Tibial artery (tissue), 4 donors: Measurements from ENCODE around the gene CUX1.

ENCODE experiments used
- DNase-seq, 2 donors: peaks; one replicate each; pipeline ENCODE4 v3.0.0-alpha.2; 2019
- H3K27ac ChIP-seq, 2 donors: fragments of 200-600 bp; sonication (generic) in 1 of 2; 1 replicate in 1 of 2; 2 replicates in 1 of 2; pipeline ENCODE4 v1.5.1; 2018 to 2019; ENCODE audit warnings: mild to moderate bottlenecking in 1 of 2
- H3K27me3 ChIP-seq, 2 donors: fragments of 200-600 bp; sonication (generic) in 1 of 2; one replicate each; pipeline versions ENCODE4 v1.5.1 to v1.6.0; 2016 to 2019
- H3K36me3 ChIP-seq, 3 donors: fragments of 200-600 bp; sonication (generic) in 2 of 3; one replicate each; pipeline ENCODE4 v1.5.1; 2016 to 2019; ENCODE audit warnings: mild to moderate bottlenecking in 2 of 3
- H3K4me1 ChIP-seq, 4 donors: fragments of 200-600 bp; sonication (generic) in 2 of 4; 1 replicate in 3 of 4; 2 replicates in 1 of 4; pipeline ENCODE4 v1.5.1; 2016 to 2019
- H3K4me3 ChIP-seq, 2 donors: fragments of 200-600 bp; sonication (generic) in 1 of 2; 1 replicate in 1 of 2; 2 replicates in 1 of 2; pipeline ENCODE4 v1.5.1; 2018 to 2019; ENCODE audit warnings: mild to moderate bottlenecking in 2 of 2
- H3K9me3 ChIP-seq, 3 donors: fragments of 200-600 bp; sonication (generic) in 1 of 3; one replicate each; pipeline ENCODE4 v1.5.1; 2016 to 2019
- intact Hi-C: fragments of 100-400 bp; cut with DNase I; formaldehyde crosslinking; loops from one replicate; pipeline ENCODE4 v1.15.0; 2023; ENCODE audit warnings: low total_unique reads
- TF ChIP-seq, protein P1 (sequence below), 2 experiments: fragments of 200-600 bp in 1 of 2; fragments of 450-650 bp in 1 of 2; IDR thresholded peaks; one replicate each; pipeline ENCODE4 v1.5.1; 2017 to 2019; ENCODE audit warnings: antibody characterized with exemption in 2 of 2, mild to moderate bottlenecking in 1 of 2, moderate library complexity in 1 of 2

Gene CUX1

DNA sequence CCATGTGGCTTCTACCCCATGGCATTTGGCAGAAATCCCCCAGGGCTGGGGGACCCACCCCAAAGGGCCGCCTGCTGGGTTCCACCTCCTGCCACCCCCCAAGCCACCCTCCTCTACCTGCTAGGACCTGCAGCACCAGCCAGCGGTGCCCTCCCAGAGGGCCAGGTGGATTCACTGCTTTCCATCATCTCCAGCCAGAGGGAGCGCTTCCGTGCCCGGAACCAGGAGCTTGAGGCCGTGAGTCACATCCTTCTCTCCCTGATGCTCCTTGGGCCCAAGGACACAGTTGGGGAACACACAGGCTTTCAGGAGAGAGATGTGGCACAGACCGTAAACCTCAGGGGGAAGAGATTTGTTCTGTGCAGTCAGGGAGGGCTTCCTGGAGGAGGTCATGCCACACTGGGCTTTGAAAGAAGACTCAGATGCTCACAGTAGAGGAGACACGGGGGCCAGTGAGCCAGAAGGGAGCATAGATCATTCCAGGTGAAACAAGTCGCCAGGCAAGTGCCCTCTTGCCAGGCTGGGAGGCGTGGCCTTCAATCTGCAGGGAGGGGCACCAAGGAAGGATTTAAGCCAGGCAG lies 457.8 kb downstream of the CUX1 start:
- H3K36me3 ChIP-seq, result no peaks in the 10 kb centered on the region
- no peak for DNase-seq
- intact Hi-C loops, result no loop called here
- TF ChIP-seq, protein P1, sequence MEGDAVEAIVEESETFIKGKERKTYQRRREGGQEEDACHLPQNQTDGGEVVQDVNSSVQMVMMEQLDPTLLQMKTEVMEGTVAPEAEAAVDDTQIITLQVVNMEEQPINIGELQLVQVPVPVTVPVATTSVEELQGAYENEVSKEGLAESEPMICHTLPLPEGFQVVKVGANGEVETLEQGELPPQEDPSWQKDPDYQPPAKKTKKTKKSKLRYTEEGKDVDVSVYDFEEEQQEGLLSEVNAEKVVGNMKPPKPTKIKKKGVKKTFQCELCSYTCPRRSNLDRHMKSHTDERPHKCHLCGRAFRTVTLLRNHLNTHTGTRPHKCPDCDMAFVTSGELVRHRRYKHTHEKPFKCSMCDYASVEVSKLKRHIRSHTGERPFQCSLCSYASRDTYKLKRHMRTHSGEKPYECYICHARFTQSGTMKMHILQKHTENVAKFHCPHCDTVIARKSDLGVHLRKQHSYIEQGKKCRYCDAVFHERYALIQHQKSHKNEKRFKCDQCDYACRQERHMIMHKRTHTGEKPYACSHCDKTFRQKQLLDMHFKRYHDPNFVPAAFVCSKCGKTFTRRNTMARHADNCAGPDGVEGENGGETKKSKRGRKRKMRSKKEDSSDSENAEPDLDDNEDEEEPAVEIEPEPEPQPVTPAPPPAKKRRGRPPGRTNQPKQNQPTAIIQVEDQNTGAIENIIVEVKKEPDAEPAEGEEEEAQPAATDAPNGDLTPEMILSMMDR (IDR thresholded peaks at IDR 0.05), result no peak
- H3K4me3 ChIP-seq, result no peak overlapping the region
- no peaks in the 10 kb centered on the region for H3K9me3 ChIP-seq
- no peaks in the 10 kb centered on the region for H3K27me3 ChIP-seq
- H3K27ac ChIP-seq, result no peak overlapping the region
- H3K4me1 ChIP-seq, result peaks cover 0 to 10% (median 6%) of the 10 kb centered on the region in 4 donors

DNA sequence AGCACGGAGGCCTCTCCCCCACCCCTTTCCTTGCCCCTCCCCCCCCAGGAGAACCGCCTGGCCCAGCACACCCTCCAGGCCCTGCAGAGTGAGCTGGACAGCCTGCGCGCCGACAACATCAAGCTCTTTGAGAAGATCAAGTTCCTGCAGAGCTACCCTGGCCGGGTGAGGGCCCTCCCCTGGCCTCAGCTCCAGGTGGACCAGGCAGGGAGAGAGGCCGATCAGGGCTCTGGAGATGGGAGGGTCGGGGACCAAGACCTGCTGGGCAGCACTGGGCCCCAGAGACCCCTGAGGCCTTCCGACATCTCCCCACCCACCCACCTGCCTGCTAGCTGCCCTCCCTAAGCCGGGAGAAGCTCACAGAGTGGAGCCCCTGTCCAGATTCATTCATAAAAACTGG lies 460.5 kb downstream of the CUX1 start:
- H3K4me3 ChIP-seq, result no peak overlapping the region
- no peaks in the 10 kb centered on the region for H3K9me3 ChIP-seq
- H3K36me3 ChIP-seq, result no peaks in the 10 kb centered on the region
- no peaks in the 10 kb centered on the region for H3K27me3 ChIP-seq
- intact Hi-C loops, result loop anchor here (2.0 kb wide), 1 partner anchor 113 kb away; no protein-coding TSS in a partner anchor
- no peak for DNase-seq
- peaks cover 0 to 3% (median 0%) of the 10 kb centered on the region in 4 donors for H3K4me1 ChIP-seq
- H3K27ac ChIP-seq, result no peak overlapping the region
- TF ChIP-seq, protein P1 (IDR thresholded peaks at IDR 0.05), result no peak

DNA sequence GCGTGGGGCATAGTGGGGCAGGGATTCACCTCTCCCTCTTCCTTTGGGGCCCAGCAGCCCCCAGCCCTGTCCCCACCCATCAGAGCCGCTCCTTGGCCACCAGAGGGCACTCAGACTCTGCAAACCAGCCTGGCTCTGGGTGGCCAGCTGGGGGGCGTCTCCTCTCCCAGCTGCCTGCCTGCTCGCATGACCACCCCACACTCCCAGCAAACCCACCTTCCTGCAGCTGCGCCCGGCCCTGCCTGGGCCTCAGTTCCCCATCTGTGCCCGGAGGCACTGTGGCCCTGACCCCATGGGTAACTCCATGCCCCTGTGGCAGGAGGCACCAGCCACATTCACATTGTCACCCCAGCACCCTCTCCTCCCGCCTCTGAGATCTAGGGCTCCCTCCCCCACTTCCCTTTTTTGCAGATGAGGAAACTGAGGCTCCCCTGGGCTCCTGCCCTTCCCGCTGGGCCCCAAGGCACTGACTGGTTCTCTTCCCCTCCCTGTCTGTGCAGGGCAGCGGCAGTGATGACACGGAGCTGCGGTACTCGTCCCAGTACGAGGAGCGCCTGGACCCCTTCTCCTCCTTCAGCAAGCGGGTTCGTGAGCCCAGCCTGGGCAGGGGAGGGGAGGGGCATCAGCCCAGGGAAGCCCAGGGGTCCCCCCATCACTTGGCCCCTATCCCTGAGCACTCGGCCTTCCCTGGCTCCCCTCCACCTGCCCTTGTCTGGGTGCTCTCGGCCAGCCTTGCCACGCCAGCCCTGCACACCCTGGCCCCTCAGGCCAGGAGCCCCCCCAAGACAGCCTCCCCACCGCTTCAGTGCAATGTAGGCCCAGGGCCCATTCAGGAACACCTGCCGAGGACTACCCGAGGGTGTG lies 462.3 kb downstream of the CUX1 start:
- TF ChIP-seq, protein P1 (IDR thresholded peaks at IDR 0.05), result peak; percentile 74 to 76
- no peak overlapping the region for H3K4me3 ChIP-seq
- intact Hi-C loops, result loop anchor here (2.0 kb wide), 1 partner anchor 111 kb away; no protein-coding TSS in a partner anchor
- no peak overlapping the region for H3K27ac ChIP-seq
- no peaks in the 10 kb centered on the region for H3K27me3 ChIP-seq
- peaks cover 0 to 3% (median 0%) of the 10 kb centered on the region in 4 donors for H3K4me1 ChIP-seq
- no peaks in the 10 kb centered on the region for H3K9me3 ChIP-seq
- no peak for DNase-seq
- H3K36me3 ChIP-seq, result no peaks in the 10 kb centered on the region

DNA sequence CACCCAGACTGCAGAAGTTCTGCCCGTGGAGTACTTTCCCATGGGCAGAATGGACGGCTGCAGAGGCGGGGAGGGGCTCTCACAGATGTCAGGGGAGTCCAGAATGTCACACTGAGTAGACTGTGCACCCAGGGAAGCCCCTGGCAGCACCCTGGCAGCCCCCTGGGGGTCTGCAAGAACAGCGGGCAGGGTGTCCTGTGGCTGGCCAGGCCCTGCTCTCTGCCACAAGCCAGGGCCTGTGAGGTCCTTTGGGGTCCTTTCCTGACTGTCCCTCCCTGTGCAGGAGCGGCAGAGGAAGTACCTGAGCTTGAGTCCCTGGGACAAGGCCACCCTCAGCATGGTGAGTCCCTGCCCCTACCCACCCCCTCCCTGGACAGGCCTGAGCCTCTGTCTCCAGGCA lies 463.1 kb downstream of the CUX1 start:
- Histone ChIP-seq H3K9me3 (no peaks in the 10 kb centered on the region), H3K36me3 (no peaks in the 10 kb centered on the region), H3K27ac (no peak overlapping the region), H3K4me1 (peaks cover 0 to 3% (median 0%) of the 10 kb centered on the region in 4 donors), H3K4me3 (no peak overlapping the region), H3K27me3 (no peaks in the 10 kb centered on the region)
- no peak for DNase-seq
- TF ChIP-seq, protein P1 (IDR thresholded peaks at IDR 0.05), result no peak
- intact Hi-C loops, result no loop called here

- Histone ChIP-seq H3K9me3 (no peaks in the 10 kb centered on the region), H3K4me3 (no peak overlapping the region), H3K27ac (no peak overlapping the region), H3K36me3 (no peaks in the 10 kb centered on the region), H3K27me3 (no peaks in the 10 kb centered on the region), H3K4me1 (peaks cover 0 to 12% (median 6%) of the 10 kb centered on the region in 4 donors)
- intact Hi-C loops, result no loop called here
- DNase-seq, result no peak
- TF ChIP-seq, protein P1 (IDR thresholded peaks at IDR 0.05), result no peak
Measured at GRCh38 chr7:102281785-102282184, 464.4 kb downstream of the CUX1 start.
